ENCODE measurements around the gene APOF.
"Not testable (repeated sequence)": the region's sequence is repeated elsewhere in the genome, so short reads cannot be mapped to it uniquely, and the experiment has no call there.

APOF gene

GRCh38 chr12:56337753-56338251 lies 24.9 kb downstream of the APOF start:
- Histone ChIP-seq H3K9me3 (replicated peaks; ENCODE audit: low read length) (no peaks in the 10 kb centered on the region), H3K9ac (ENCODE audit: low read depth, low read length) (no peak overlapping the region), H3K36me3 (ENCODE audit: insufficient read depth, low read length) (peaks cover 15% of the 10 kb centered on the region), H3K4me3 (ENCODE audit: low read length) (no peak overlapping the region), H3K4me1 (ENCODE audit: control insufficient read depth, insufficient read depth, low read length) (peaks cover 13% of the 10 kb centered on the region), H3K27me3 (ENCODE audit: control insufficient read depth, insufficient read depth, low read length) (no peaks in the 10 kb centered on the region), H3K4me2 (ENCODE audit: low read length) (no peak overlapping the region)

GRCh38 chr12:56336361-56337167 lies 26.1 kb downstream of the APOF start:
- no peak overlapping the region for H3K4me2 ChIP-seq (ENCODE audit: low read length)
- H3K4me3 ChIP-seq (ENCODE audit: low read length), result no peak overlapping the region
- H3K9me3 ChIP-seq (replicated peaks; ENCODE audit: low read length), result no peaks in the 10 kb centered on the region
- peaks cover 6% of the 10 kb centered on the region for H3K36me3 ChIP-seq (ENCODE audit: insufficient read depth, low read length)
- H3K4me1 ChIP-seq (ENCODE audit: control insufficient read depth, insufficient read depth, low read length), result peaks cover 14% of the 10 kb centered on the region
- H3K27me3 ChIP-seq (ENCODE audit: control insufficient read depth, insufficient read depth, low read length), result no peaks in the 10 kb centered on the region
- H3K9ac ChIP-seq (ENCODE audit: low read depth, low read length), result no peak overlapping the region

- not testable (repeated sequence) for H3K9ac ChIP-seq (ENCODE audit: low read depth, low read length); H3K36me3 ChIP-seq (ENCODE audit: insufficient read depth, low read length); H3K4me2 ChIP-seq (ENCODE audit: low read length); H3K4me3 ChIP-seq (ENCODE audit: low read length); H3K9me3 ChIP-seq (replicated peaks; ENCODE audit: low read length); H3K27me3 ChIP-seq (ENCODE audit: control insufficient read depth, insufficient read depth, low read length)
- peaks cover 14% of the 10 kb centered on the region for H3K4me1 ChIP-seq (ENCODE audit: control insufficient read depth, insufficient read depth, low read length)
These were observed 27.1 kb downstream of the APOF start for GRCh38 chr12:56335527-56335926.

GRCh38 chr12:56334490-56334793 lies 28.2 kb downstream of the APOF start:
- H3K4me2 ChIP-seq (ENCODE audit: low read length), result peak overlapping the region; percentile 90

GRCh38 chr12:56333679-56334489 lies 28.8 kb downstream of the APOF start, which contains the start of gene PAN2:
PAN2 (minus strand) TSS chr12:56334000; CDS start chr12:56333094, 906 bp downstream.
- peak within 1 kb of the TSS; percentile 90 for H3K9ac ChIP-seq (ENCODE audit: low read depth, low read length)
- no peaks in the 10 kb centered on the region for H3K9me3 ChIP-seq (replicated peaks; ENCODE audit: low read length)
- no peaks in the 10 kb centered on the region for H3K27me3 ChIP-seq (ENCODE audit: control insufficient read depth, insufficient read depth, low read length)
- peak within 1 kb of the TSS; percentile 90 for H3K4me2 ChIP-seq (ENCODE audit: low read length)
- H3K4me3 ChIP-seq (ENCODE audit: low read length), result peak within 1 kb of the TSS; percentile 73
- no peaks in the 10 kb centered on the region for H3K36me3 ChIP-seq (ENCODE audit: insufficient read depth, low read length)
- H3K4me1 ChIP-seq (ENCODE audit: control insufficient read depth, insufficient read depth, low read length), result peaks cover 14% of the 10 kb centered on the region

More at GRCh38 chr12:56334490-56334793, 28.2 kb downstream of the APOF start:
- no peaks in the 10 kb centered on the region for H3K9me3 ChIP-seq (replicated peaks; ENCODE audit: low read length)
- H3K27me3 ChIP-seq (ENCODE audit: control insufficient read depth, insufficient read depth, low read length), result no peaks in the 10 kb centered on the region
- H3K4me3 ChIP-seq (ENCODE audit: low read length), result peak overlapping the region; percentile 73
- peak overlapping the region; percentile 90 for H3K9ac ChIP-seq (ENCODE audit: low read depth, low read length)
- no peaks in the 10 kb centered on the region for H3K36me3 ChIP-seq (ENCODE audit: insufficient read depth, low read length)
- H3K4me1 ChIP-seq (ENCODE audit: control insufficient read depth, insufficient read depth, low read length), result peaks cover 14% of the 10 kb centered on the region

GRCh38 chr12:56333197-56333678 lies 29.4 kb downstream of the APOF start:
- Histone ChIP-seq H3K36me3 (ENCODE audit: insufficient read depth, low read length) (peaks cover 3% of the 10 kb centered on the region), H3K4me3 (ENCODE audit: low read length) (peak overlapping the region; percentile 73), H3K4me1 (ENCODE audit: control insufficient read depth, insufficient read depth, low read length) (peaks cover 14% of the 10 kb centered on the region)

GRCh38 chr12:56332512-56333196 lies 30.0 kb downstream of the APOF start:
- peaks cover 14% of the 10 kb centered on the region for H3K4me1 ChIP-seq (ENCODE audit: control insufficient read depth, insufficient read depth, low read length)
- peaks cover 5% of the 10 kb centered on the region for H3K36me3 ChIP-seq (ENCODE audit: insufficient read depth, low read length)
- no peaks in the 10 kb centered on the region for H3K9me3 ChIP-seq (replicated peaks; ENCODE audit: low read length)
- peak overlapping the region; percentile 90 for H3K4me2 ChIP-seq (ENCODE audit: low read length)
- H3K27me3 ChIP-seq (ENCODE audit: control insufficient read depth, insufficient read depth, low read length), result no peaks in the 10 kb centered on the region
- H3K9ac ChIP-seq (ENCODE audit: low read depth, low read length), result peak overlapping the region; percentile 90
- H3K4me3 ChIP-seq (ENCODE audit: low read length), result peak overlapping the region; percentile 73

More at GRCh38 chr12:56333197-56333678, 29.4 kb downstream of the APOF start:
- Histone ChIP-seq H3K27me3 (ENCODE audit: control insufficient read depth, insufficient read depth, low read length) (no peaks in the 10 kb centered on the region), H3K4me2 (ENCODE audit: low read length) (peak overlapping the region; percentile 90), H3K9ac (ENCODE audit: low read depth, low read length) (peak overlapping the region; percentile 90), H3K9me3 (replicated peaks; ENCODE audit: low read length) (no peaks in the 10 kb centered on the region)

- H3K4me2 ChIP-seq (ENCODE audit: low read length), result no peak overlapping the region
- no peak overlapping the region for H3K4me3 ChIP-seq (ENCODE audit: low read length)
- H3K4me1 ChIP-seq (ENCODE audit: control insufficient read depth, insufficient read depth, low read length), result peaks cover 14% of the 10 kb centered on the region
- H3K27me3 ChIP-seq (ENCODE audit: control insufficient read depth, insufficient read depth, low read length), result no peaks in the 10 kb centered on the region
- H3K9ac ChIP-seq (ENCODE audit: low read depth, low read length), result no peak overlapping the region
- H3K9me3 ChIP-seq (replicated peaks; ENCODE audit: low read length), result no peaks in the 10 kb centered on the region
- peaks cover 12% of the 10 kb centered on the region for H3K36me3 ChIP-seq (ENCODE audit: insufficient read depth, low read length)
These were observed 31.6 kb downstream of the APOF start for GRCh38 chr12:56330936-56331490.

- Histone ChIP-seq H3K27me3 (ENCODE audit: control insufficient read depth, insufficient read depth, low read length) (no peaks in the 10 kb centered on the region), H3K4me2 (ENCODE audit: low read length) (no peak overlapping the region), H3K36me3 (ENCODE audit: insufficient read depth, low read length) (peaks cover 24% of the 10 kb centered on the region), H3K9ac (ENCODE audit: low read depth, low read length) (no peak overlapping the region), H3K4me1 (ENCODE audit: control insufficient read depth, insufficient read depth, low read length) (no peaks in the 10 kb centered on the region), H3K4me3 (ENCODE audit: low read length) (no peak overlapping the region), H3K9me3 (replicated peaks; ENCODE audit: low read length) (no peaks in the 10 kb centered on the region)
These were observed 36.1 kb downstream of the APOF start for GRCh38 chr12:56326533-56326932.

GRCh38 chr12:56326126-56326525 lies 36.5 kb downstream of the APOF start:
- Histone ChIP-seq H3K4me2 (ENCODE audit: low read length) (no peak overlapping the region), H3K4me1 (ENCODE audit: control insufficient read depth, insufficient read depth, low read length) (no peaks in the 10 kb centered on the region), H3K9me3 (replicated peaks; ENCODE audit: low read length) (no peaks in the 10 kb centered on the region), H3K4me3 (ENCODE audit: low read length) (no peak overlapping the region), H3K9ac (ENCODE audit: low read depth, low read length) (no peak overlapping the region), H3K36me3 (ENCODE audit: insufficient read depth, low read length) (peaks cover 24% of the 10 kb centered on the region), H3K27me3 (ENCODE audit: control insufficient read depth, insufficient read depth, low read length) (no peaks in the 10 kb centered on the region)

- Histone ChIP-seq H3K27me3 (ENCODE audit: control insufficient read depth, insufficient read depth, low read length) (no peaks in the 10 kb centered on the region), H3K36me3 (ENCODE audit: insufficient read depth, low read length) (peaks cover 24% of the 10 kb centered on the region), H3K9me3 (replicated peaks; ENCODE audit: low read length) (no peaks in the 10 kb centered on the region)
These were observed 38.5 kb downstream of the APOF start for GRCh38 chr12:56324206-56324605.

More at GRCh38 chr12:56324206-56324605, 38.5 kb downstream of the APOF start:
- no peak overlapping the region for H3K4me2 ChIP-seq (ENCODE audit: low read length)
- no peak overlapping the region for H3K4me3 ChIP-seq (ENCODE audit: low read length)
- no peak overlapping the region for H3K9ac ChIP-seq (ENCODE audit: low read depth, low read length)
- H3K4me1 ChIP-seq (ENCODE audit: control insufficient read depth, insufficient read depth, low read length), result no peaks in the 10 kb centered on the region

Measured in skeletal muscle satellite cell (primary cell).